ENCODE data around the gene MYRFL.

MYRFL gene

GRCh38 chr12:69874606-69875005 lies 49.6 kb downstream of the MYRFL start:
- H3K36me3 ChIP-seq (ENCODE audit: insufficient read depth, low read length), result no peaks in the 10 kb centered on the region
- H4K20me1 ChIP-seq (ENCODE audit: insufficient read depth, low read length), result no peaks in the 10 kb centered on the region
- no peak overlapping the region for H3K4me3 ChIP-seq (ENCODE audit: low read depth, low read length, poor library complexity, severe bottlenecking)
- H3F3A ChIP-seq (ENCODE audit: insufficient read depth, low read length), result no peaks in the 10 kb centered on the region
- H3K4me1 ChIP-seq (ENCODE audit: insufficient read depth, low read length, severe bottlenecking), result peaks cover 10% of the 10 kb centered on the region
- no peaks in the 10 kb centered on the region for H3K79me2 ChIP-seq (ENCODE audit: insufficient read depth, low read length)
- H3K9me3 ChIP-seq (ENCODE audit: low read length), result no peaks in the 10 kb centered on the region
- H3K9me2 ChIP-seq (ENCODE audit: low read depth, low read length), result no peaks in the 10 kb centered on the region
- no peak overlapping the region for H3K27ac ChIP-seq (ENCODE audit: low read depth, low read length, poor library complexity, severe bottlenecking)
- H3K9ac ChIP-seq (ENCODE audit: low read length), result no peak overlapping the region
- TF ChIP-seq, protein P1, sequence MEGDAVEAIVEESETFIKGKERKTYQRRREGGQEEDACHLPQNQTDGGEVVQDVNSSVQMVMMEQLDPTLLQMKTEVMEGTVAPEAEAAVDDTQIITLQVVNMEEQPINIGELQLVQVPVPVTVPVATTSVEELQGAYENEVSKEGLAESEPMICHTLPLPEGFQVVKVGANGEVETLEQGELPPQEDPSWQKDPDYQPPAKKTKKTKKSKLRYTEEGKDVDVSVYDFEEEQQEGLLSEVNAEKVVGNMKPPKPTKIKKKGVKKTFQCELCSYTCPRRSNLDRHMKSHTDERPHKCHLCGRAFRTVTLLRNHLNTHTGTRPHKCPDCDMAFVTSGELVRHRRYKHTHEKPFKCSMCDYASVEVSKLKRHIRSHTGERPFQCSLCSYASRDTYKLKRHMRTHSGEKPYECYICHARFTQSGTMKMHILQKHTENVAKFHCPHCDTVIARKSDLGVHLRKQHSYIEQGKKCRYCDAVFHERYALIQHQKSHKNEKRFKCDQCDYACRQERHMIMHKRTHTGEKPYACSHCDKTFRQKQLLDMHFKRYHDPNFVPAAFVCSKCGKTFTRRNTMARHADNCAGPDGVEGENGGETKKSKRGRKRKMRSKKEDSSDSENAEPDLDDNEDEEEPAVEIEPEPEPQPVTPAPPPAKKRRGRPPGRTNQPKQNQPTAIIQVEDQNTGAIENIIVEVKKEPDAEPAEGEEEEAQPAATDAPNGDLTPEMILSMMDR (IDR thresholded peaks at IDR 0.05; ENCODE audit: low read length), result no peak
- TF ChIP-seq EZH2 (IDR thresholded peaks at IDR 0.05; ENCODE audit: borderline replicate concordance, low read length), result no peak
- H3K27me3 ChIP-seq (ENCODE audit: insufficient read depth, low read length), result no peaks in the 10 kb centered on the region
- no peak overlapping the region for H3K4me2 ChIP-seq (ENCODE audit: low read length)
- no peak overlapping the region for H2AFZ ChIP-seq (ENCODE audit: low read length)

DNA sequence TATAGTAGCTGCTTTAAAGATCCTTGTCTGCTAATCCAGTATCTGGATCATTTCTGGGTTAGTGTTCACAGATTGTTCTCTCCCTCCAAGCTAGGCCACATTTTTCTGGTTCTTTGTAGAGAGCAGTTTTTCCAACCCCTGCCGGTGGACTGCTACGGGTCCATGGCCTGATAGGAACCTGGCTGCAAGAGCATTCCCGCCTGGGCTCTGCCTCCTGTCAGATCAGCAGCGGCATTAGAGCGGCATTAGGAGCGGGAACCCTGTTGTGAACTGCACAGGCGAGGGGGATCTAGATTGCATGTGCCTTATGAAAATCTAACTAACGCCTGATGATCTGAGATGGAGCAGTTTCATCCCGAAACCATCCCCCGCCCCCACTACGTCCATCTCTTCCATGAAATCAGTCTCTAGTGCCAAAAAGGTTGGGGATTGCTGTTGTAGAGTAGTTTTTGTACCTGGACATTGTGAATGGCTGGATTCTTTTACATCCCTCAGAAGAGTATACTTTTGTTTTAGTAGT lies 50.4 kb downstream of the MYRFL start:
- H3K27me3 ChIP-seq (ENCODE audit: insufficient read depth, low read length), result no peaks in the 10 kb centered on the region
- no peak overlapping the region for H3K4me3 ChIP-seq (ENCODE audit: low read depth, low read length, poor library complexity, severe bottlenecking)
- no peak overlapping the region for H3K9ac ChIP-seq (ENCODE audit: low read length)
- H3K9me2 ChIP-seq (ENCODE audit: low read depth, low read length), result no peaks in the 10 kb centered on the region
- no peaks in the 10 kb centered on the region for H3K36me3 ChIP-seq (ENCODE audit: insufficient read depth, low read length)
- peaks cover 18% of the 10 kb centered on the region for H3K4me1 ChIP-seq (ENCODE audit: insufficient read depth, low read length, severe bottlenecking)
- H3K27ac ChIP-seq (ENCODE audit: low read depth, low read length, poor library complexity, severe bottlenecking), result no peak overlapping the region
- no peaks in the 10 kb centered on the region for H3K79me2 ChIP-seq (ENCODE audit: insufficient read depth, low read length)
- TF ChIP-seq, protein P1 (IDR thresholded peaks at IDR 0.05; ENCODE audit: low read length), result no peak
- no peak for TF ChIP-seq EZH2 (IDR thresholded peaks at IDR 0.05; ENCODE audit: borderline replicate concordance, low read length)
- H4K20me1 ChIP-seq (ENCODE audit: insufficient read depth, low read length), result no peaks in the 10 kb centered on the region
- no peaks in the 10 kb centered on the region for H3F3A ChIP-seq (ENCODE audit: insufficient read depth, low read length)
- no peak overlapping the region for H3K4me2 ChIP-seq (ENCODE audit: low read length)
- no peaks in the 10 kb centered on the region for H3K9me3 ChIP-seq (ENCODE audit: low read length)
- H2AFZ ChIP-seq (ENCODE audit: low read length), result no peak overlapping the region

GRCh38 chr12:69879007-69879960 lies 54.3 kb downstream of the MYRFL start:
- H3K4me1 ChIP-seq (ENCODE audit: insufficient read depth, low read length, severe bottlenecking), result peaks cover 41% of the 10 kb centered on the region
- peak overlapping the region; percentile 52 for H3K27ac ChIP-seq (ENCODE audit: low read depth, low read length, poor library complexity, severe bottlenecking)
- no peaks in the 10 kb centered on the region for H3K27me3 ChIP-seq (ENCODE audit: insufficient read depth, low read length)
- H3K79me2 ChIP-seq (ENCODE audit: insufficient read depth, low read length), result no peaks in the 10 kb centered on the region
- peak overlapping the region; percentile 81 for H2AFZ ChIP-seq (ENCODE audit: low read length)
- H3K9me3 ChIP-seq (ENCODE audit: low read length), result no peaks in the 10 kb centered on the region
- peak overlapping the region; percentile 63 for H3K4me2 ChIP-seq (ENCODE audit: low read length)
- no peaks in the 10 kb centered on the region for H3K9me2 ChIP-seq (ENCODE audit: low read depth, low read length)
- H3K4me3 ChIP-seq (ENCODE audit: low read depth, low read length, poor library complexity, severe bottlenecking), result peak overlapping the region; percentile 44
- H3F3A ChIP-seq (ENCODE audit: insufficient read depth, low read length), result no peaks in the 10 kb centered on the region
- TF ChIP-seq EZH2 (IDR thresholded peaks at IDR 0.05; ENCODE audit: borderline replicate concordance, low read length), result no peak
- TF ChIP-seq, protein P1 (IDR thresholded peaks at IDR 0.05; ENCODE audit: low read length), result peak; percentile 98
- H3K36me3 ChIP-seq (ENCODE audit: insufficient read depth, low read length), result no peaks in the 10 kb centered on the region
- peak overlapping the region; percentile 40; the same call in 1 of the 2 replicates for H3K9ac ChIP-seq (ENCODE audit: low read length)
- no peaks in the 10 kb centered on the region for H4K20me1 ChIP-seq (ENCODE audit: insufficient read depth, low read length)

All from OCI-LY1 (cell line).